ENCODE measurements around the gene TLCD3A.

DNA sequence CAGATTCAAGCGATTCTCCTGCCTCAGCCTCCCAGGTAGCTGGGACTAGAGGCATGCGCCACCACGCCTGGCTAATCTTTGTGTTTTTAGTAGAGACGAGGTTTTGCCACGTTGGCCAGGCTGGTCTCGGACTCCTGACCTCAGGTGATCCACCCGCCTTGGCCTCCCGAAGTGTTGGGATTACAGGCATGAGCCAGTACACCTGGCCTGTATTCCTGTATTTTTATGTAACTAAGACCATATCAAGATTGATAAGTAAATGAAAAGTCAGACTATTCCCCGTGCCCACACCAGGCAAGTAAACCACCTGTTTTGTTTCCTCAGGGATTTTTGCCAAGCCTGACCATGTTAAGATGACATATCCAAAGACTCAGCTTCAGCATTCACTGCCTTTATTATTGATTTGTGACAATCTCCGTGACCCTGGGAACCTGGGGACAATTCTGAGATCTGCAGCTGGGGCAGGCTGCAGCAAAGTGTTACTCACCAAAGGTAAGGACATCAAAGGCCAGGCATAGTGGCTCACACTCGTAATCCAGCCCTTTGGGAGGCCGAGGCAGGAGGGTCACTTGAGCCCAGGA is 55.3 kb downstream of the TLCD3A start:
- TF ChIP-seq ZNF274 (IDR thresholded peaks at IDR 0.05; ENCODE audit: low read depth, low read length): no peak
- no peak for TF ChIP-seq YY1 (IDR thresholded peaks at IDR 0.05; ENCODE audit: insufficient read depth, insufficient read length)

Data from NT2/D1 (cell line).